COR-L47 (cell line): Measurements from ENCODE around the gene ARHGAP26.

Source experiments
- DNase-seq: peaks from one replicate; lab custom pipeline; 2025; lab: John Stamatoyannopoulos, UW

Gene ARHGAP26

DNA sequence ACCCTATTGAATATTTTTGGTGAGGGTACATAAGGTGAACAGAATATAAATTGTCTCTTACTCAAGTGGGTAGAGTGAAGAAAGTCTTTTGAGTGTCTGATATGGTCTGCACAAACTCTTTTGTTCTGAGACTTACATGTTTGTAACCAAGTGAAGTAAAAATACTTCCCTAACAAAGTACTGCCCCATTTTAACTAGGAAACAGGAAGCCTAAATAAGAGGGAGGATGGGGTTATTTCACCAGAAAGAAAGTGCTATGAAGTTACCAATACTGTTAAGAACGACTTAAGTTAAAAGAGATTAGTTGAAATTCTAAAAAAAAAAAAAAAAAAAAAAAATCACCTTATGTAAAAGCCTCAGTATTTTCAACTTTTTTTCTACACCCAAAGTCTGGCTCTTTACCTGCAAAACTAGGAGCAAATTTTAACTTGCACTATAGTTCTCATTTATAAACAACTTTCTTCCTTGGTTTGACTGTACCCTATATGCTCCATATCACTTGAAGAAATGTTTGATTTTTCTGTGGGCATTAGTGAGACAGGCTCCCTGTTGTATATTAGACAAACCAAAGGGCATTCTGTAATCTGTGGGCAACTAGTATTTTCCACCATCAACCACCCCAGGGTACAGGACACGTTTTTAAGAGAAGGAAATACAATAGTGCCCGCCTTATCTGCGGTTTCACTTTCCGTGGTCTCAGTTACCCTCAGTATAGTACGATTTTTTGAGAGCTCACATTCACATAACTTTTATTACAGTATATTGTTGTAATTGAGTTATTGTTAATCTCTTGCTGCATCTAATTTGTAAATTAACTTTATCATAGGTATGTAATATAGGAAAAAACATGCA lies 505.6 kb downstream of the ARHGAP26 start:
- no peak for DNase-seq

- no peak for DNase-seq
Observed at GRCh38 chr5:143277536-143277935, 507.4 kb downstream of the ARHGAP26 start.
